BE2C (cell line): Measurements from ENCODE around the gene ZNF554.

Experiments used
- DNase-seq: peaks from one replicate; pipeline ENCODE4 v3.0.0-alpha.2; 2020
- H3K27me3 ChIP-seq: fragments of 250-450 bp; sonication (Bioruptor Pico); 2 replicates; pipeline ENCODE4 v1.5.1; 2020; ENCODE audit warnings: mild to moderate bottlenecking
- H3K36me3 ChIP-seq: fragments of 250-450 bp; sonication (Bioruptor Pico); 2 replicates; pipeline ENCODE4 v1.5.1; 2020; ENCODE audit warnings: mild to moderate bottlenecking
- H3K4me1 ChIP-seq: fragments of 250-450 bp; sonication (Bioruptor Pico); 2 replicates; pipeline ENCODE4 v1.5.1; 2020
- H3K4me3 ChIP-seq: 2 replicates; pipeline ENCODE4 v1.5.1; 2011; ENCODE audit warnings: low read depth, low read length
- H3K9me3 ChIP-seq: fragments of 250-450 bp; sonication (Bioruptor Pico); 2 replicates; pipeline ENCODE4 v1.5.1; 2020
- CTCF ChIP-seq: IDR thresholded peaks from 2 replicates; pipeline ENCODE4 v1.5.1; 2012; ENCODE audit warnings: mild to moderate bottlenecking, low read depth, low read length

ZNF554 gene

GRCh38 chr19:2820112-2820702 is 539 bp downstream of the ZNF554 start:
- TF ChIP-seq CTCF, result no peak
- Histone ChIP-seq H3K36me3 (no peaks in the 10 kb centered on the region), H3K9me3 (no peaks in the 10 kb centered on the region), H3K27me3 (no peaks in the 10 kb centered on the region), H3K4me1 (no peaks in the 10 kb centered on the region), H3K4me3 (peak overlapping the region; percentile 71)
- DNase-seq, result no peak

GRCh38 chr19:2822846-2823245 is 3.2 kb downstream of the ZNF554 start:
- TF ChIP-seq CTCF, result no peak
- no peak overlapping the region for H3K4me3 ChIP-seq
- H3K9me3 ChIP-seq, result no peaks in the 10 kb centered on the region
- no peaks in the 10 kb centered on the region for H3K36me3 ChIP-seq
- no peaks in the 10 kb centered on the region for H3K27me3 ChIP-seq
- DNase-seq, result no peak
- no peaks in the 10 kb centered on the region for H3K4me1 ChIP-seq

GRCh38 chr19:2823646-2824045 is 4.0 kb downstream of the ZNF554 start:
- no peak overlapping the region for H3K4me3 ChIP-seq
- no peaks in the 10 kb centered on the region for H3K36me3 ChIP-seq
- TF ChIP-seq CTCF, result no peak
- H3K4me1 ChIP-seq, result no peaks in the 10 kb centered on the region
- no peaks in the 10 kb centered on the region for H3K27me3 ChIP-seq
- H3K9me3 ChIP-seq, result no peaks in the 10 kb centered on the region
- DNase-seq, result no peak

- no peak for TF ChIP-seq CTCF
- H3K4me1 ChIP-seq, result no peaks in the 10 kb centered on the region
These were observed 4.5 kb downstream of the ZNF554 start for GRCh38 chr19:2824129-2824528.

GRCh38 chr19:2827022-2827421 is 7.4 kb downstream of the ZNF554 start:
- TF ChIP-seq CTCF, result no peak

More at GRCh38 chr19:2824129-2824528, 4.5 kb downstream of the ZNF554 start:
- Histone ChIP-seq H3K27me3 (no peaks in the 10 kb centered on the region), H3K4me3 (no peak overlapping the region), H3K36me3 (no peaks in the 10 kb centered on the region), H3K9me3 (no peaks in the 10 kb centered on the region)
- no peak for DNase-seq

GRCh38 chr19:2827840-2828489 is 8.3 kb downstream of the ZNF554 start:
- no peaks in the 10 kb centered on the region for H3K27me3 ChIP-seq
- H3K36me3 ChIP-seq, result no peaks in the 10 kb centered on the region
- no peak overlapping the region for H3K4me3 ChIP-seq
- H3K9me3 ChIP-seq, result peaks cover 4% of the 10 kb centered on the region; the same call in 1 of the 2 replicates
- no peaks in the 10 kb centered on the region for H3K4me1 ChIP-seq
- no peak for DNase-seq
- no peak for TF ChIP-seq CTCF

More at GRCh38 chr19:2827022-2827421, 7.4 kb downstream of the ZNF554 start:
- Histone ChIP-seq H3K4me1 (no peaks in the 10 kb centered on the region), H3K9me3 (no peaks in the 10 kb centered on the region), H3K27me3 (no peaks in the 10 kb centered on the region), H3K4me3 (no peak overlapping the region), H3K36me3 (no peaks in the 10 kb centered on the region)
- no peak for DNase-seq
